ENCODE measurements around the gene C1orf232.

DNA sequence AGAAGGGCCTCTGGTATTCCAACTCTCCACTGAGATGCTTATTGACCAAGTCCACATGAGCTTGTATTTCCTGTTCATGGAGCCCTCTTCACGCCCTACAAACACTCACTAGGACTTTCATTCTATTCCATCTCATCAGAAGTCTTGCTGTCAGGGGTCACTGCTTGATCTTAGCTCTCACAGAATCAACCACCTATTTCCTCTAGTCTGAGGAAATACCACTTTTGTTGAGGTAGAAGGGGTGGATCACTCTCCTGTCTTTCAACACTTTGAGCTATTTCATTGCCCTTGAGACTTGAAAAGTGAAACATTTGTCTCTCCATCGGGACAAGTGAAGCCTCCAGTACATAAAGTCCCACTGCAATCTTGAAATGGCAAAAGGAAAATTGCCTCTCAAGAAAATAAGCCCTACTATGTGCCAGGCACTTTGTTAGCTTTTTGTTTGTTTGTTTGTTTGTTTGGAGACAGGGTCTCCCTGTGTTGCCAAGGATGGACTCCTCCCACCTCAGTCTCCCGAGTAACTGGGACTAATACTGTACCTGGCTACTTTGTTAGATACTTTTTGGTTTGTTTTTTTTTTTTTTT lies 29.7 kb downstream of the C1orf232 start:
- TF ChIP-seq, protein P1, sequence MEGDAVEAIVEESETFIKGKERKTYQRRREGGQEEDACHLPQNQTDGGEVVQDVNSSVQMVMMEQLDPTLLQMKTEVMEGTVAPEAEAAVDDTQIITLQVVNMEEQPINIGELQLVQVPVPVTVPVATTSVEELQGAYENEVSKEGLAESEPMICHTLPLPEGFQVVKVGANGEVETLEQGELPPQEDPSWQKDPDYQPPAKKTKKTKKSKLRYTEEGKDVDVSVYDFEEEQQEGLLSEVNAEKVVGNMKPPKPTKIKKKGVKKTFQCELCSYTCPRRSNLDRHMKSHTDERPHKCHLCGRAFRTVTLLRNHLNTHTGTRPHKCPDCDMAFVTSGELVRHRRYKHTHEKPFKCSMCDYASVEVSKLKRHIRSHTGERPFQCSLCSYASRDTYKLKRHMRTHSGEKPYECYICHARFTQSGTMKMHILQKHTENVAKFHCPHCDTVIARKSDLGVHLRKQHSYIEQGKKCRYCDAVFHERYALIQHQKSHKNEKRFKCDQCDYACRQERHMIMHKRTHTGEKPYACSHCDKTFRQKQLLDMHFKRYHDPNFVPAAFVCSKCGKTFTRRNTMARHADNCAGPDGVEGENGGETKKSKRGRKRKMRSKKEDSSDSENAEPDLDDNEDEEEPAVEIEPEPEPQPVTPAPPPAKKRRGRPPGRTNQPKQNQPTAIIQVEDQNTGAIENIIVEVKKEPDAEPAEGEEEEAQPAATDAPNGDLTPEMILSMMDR (IDR thresholded peaks at IDR 0.05): no peak
- TF ChIP-seq EZH2 (IDR thresholded peaks at IDR 0.05) (no peak), EZH2phosphoT487 (IDR thresholded peaks at IDR 0.05) (no peak)

Data from neural progenitor cell (in vitro differentiated cells).